ENCODE measurements around the gene LGALS8.
A peak's percentile ranks its signal among the peaks of the same experiment; 100 is the strongest.

- peak in 1 of 5 experiments; percentile 16 for TF ChIP-seq CTCF (IDR thresholded peaks at IDR 0.05)
- TF ChIP-seq POLR2A (IDR thresholded peaks at IDR 0.05), result no peak
These were observed 19.4 kb downstream of the LGALS8 start for GRCh38 chr1:236543065-236543669.
